ENCODE data around the gene NLRP14.

The NLRP14 gene

GRCh38 chr11:7088921-7089320 is 68.6 kb downstream of the NLRP14 start, which contains the start of gene RBMXL2:
Gene RBMXL2, plus strand, starts transcription at chr11:7088998. Its CDS starts 123 bp downstream, at chr11:7089121.
- Histone ChIP-seq H3K27me3 (peaks cover 12% of the 10 kb centered on the region), H3K4me1 (no peaks in the 10 kb centered on the region), H3K4me3 (ENCODE audit: low read depth, low read length) (no peak within 1 kb of the TSS), H3K36me3 (no peaks in the 10 kb centered on the region), H3K9me3 (no peaks in the 10 kb centered on the region)
- TF ChIP-seq CTCF (IDR thresholded peaks at IDR 0.05; ENCODE audit: low read depth, low read length), result no peak
- no peak for DNase-seq

- no peak for DNase-seq
- TF ChIP-seq CTCF (IDR thresholded peaks at IDR 0.05; ENCODE audit: low read depth, low read length), result no peak
- Histone ChIP-seq H3K4me3 (ENCODE audit: low read depth, low read length) (no peak overlapping the region), H3K9me3 (no peaks in the 10 kb centered on the region), H3K36me3 (no peaks in the 10 kb centered on the region), H3K27me3 (peaks cover 12% of the 10 kb centered on the region), H3K4me1 (no peaks in the 10 kb centered on the region)
Observed at GRCh38 chr11:7089328-7090251, 69.3 kb downstream of the NLRP14 start.

- DNase-seq, result no peak
- Histone ChIP-seq H3K36me3 (no peaks in the 10 kb centered on the region), H3K4me3 (ENCODE audit: low read depth, low read length) (no peak overlapping the region), H3K9me3 (no peaks in the 10 kb centered on the region), H3K27me3 (peaks cover 2% of the 10 kb centered on the region; the same call in 1 of the 2 replicates), H3K4me1 (no peaks in the 10 kb centered on the region)
- TF ChIP-seq CTCF (IDR thresholded peaks at IDR 0.05; ENCODE audit: low read depth, low read length), result peak; percentile 63
Observed at GRCh38 chr11:7098235-7098832, 78.1 kb downstream of the NLRP14 start.

GRCh38 chr11:7115780-7116179 is 95.5 kb downstream of the NLRP14 start:
- Histone ChIP-seq H3K27me3 (no peaks in the 10 kb centered on the region), H3K36me3 (no peaks in the 10 kb centered on the region), H3K4me3 (ENCODE audit: low read depth, low read length) (no peak overlapping the region), H3K9me3 (no peaks in the 10 kb centered on the region), H3K4me1 (no peaks in the 10 kb centered on the region)
- TF ChIP-seq CTCF (IDR thresholded peaks at IDR 0.05; ENCODE audit: low read depth, low read length), result no peak
- DNase-seq, result no peak

- Histone ChIP-seq H3K36me3 (no peaks in the 10 kb centered on the region), H3K4me3 (ENCODE audit: low read depth, low read length) (no peak overlapping the region), H3K4me1 (no peaks in the 10 kb centered on the region), H3K9me3 (no peaks in the 10 kb centered on the region), H3K27me3 (no peaks in the 10 kb centered on the region)
- DNase-seq, result no peak
- TF ChIP-seq CTCF (IDR thresholded peaks at IDR 0.05; ENCODE audit: low read depth, low read length), result no peak
Observed at GRCh38 chr11:7116370-7116769, 96.1 kb downstream of the NLRP14 start.
